Activated CD8-positive, alpha-beta T cell treated with anti-CD3 and anti-CD28 coated beads for 36 hours (primary cell): ENCODE data around the gene RALGPS2. TPM values are rescaled to one million over a fixed set of nuclear protein-coding genes. Genes with fewer than 3 reads are reported as not detected.

ENCODE experiments used
- ATAC-seq: fragments of 200-7000 bp; cut with Tn5 transposase; one replicate; pipeline ENCODE4 v1.10.0; 2021; ENCODE audit warnings: mild to moderate bottlenecking, moderate library complexity
- CTCF ChIA-PET: fragments of 350-600 bp; sonication (Branson Sonifier 250); formaldehyde crosslinking; loops from one replicate; lab custom pipeline; 2021; ENCODE audit warnings: antibody characterized with exemption; lab: Charles Lee
- POLR2A ChIA-PET: fragments of 350-600 bp; sonication (Branson Sonifier 250); formaldehyde crosslinking; loops from one replicate; lab custom pipeline; 2021; ENCODE audit warnings: antibody characterized with exemption; lab: Charles Lee
- DNase-seq: peaks from one replicate; pipeline ENCODE4 v3.0.0-alpha.2; 2020
- H3K27ac Mint-ChIP-seq: one replicate; pipeline ENCODE4 v1.8.0; 2021; ENCODE audit warnings: mild to moderate bottlenecking, mixed read lengths
- H3K27me3 Mint-ChIP-seq: one replicate; pipeline ENCODE4 v1.8.0; 2021; ENCODE audit warnings: mixed read lengths
- H3K36me3 Mint-ChIP-seq: one replicate; pipeline ENCODE4 v1.8.0; 2021; ENCODE audit warnings: low read depth, mixed read lengths
- H3K4me1 Mint-ChIP-seq: one replicate; pipeline ENCODE4 v1.8.0; 2021; ENCODE audit warnings: low read depth, mixed read lengths
- H3K4me3 Mint-ChIP-seq: one replicate; pipeline ENCODE4 v1.8.0; 2021; ENCODE audit warnings: mild to moderate bottlenecking, moderate library complexity, mixed read lengths
- H3K9me3 Mint-ChIP-seq: one replicate; pipeline ENCODE4 v1.8.0; 2021; ENCODE audit warnings: mixed read lengths
- CTCF ChIP-seq: fragments of 200-600 bp; IDR thresholded peaks from one replicate; pipeline ENCODE4 v1.8.0; 2022; ENCODE audit warnings: antibody characterized with exemption, mild to moderate bottlenecking
- intact Hi-C: fragments of 100-400 bp; cut with micrococcal nuclease; formaldehyde crosslinking; loops from one replicate; pipeline ENCODE4 v1.10.0; 2022
- total RNA-seq, 2 experiments: library from RNA; stranded (reverse); gene quantifications; one replicate each; pipeline ENCODE4 v1.2.3, GENCODE V29; 2021

RALGPS2 gene
- total RNA-seq, 2 experiments from 2014 or later = 2.8 to 4.8 TPM

- CTCF ChIA-PET = interaction anchor here (1.3 kb wide), 1 partner anchor 69 kb away, joined by 3 read pairs; no protein-coding TSS in a partner anchor
Measured at GRCh38 chr1:178933709-178934490, 208.9 kb downstream of the RALGPS2 start.

GRCh38 chr1:178934546-178934945 lies 209.5 kb downstream of the RALGPS2 start:
- Mint-ChIP-seq H3K4me1 (no peaks in the 10 kb centered on the region), H3K27ac (no peak overlapping the region), H3K27me3 (no peaks in the 10 kb centered on the region), H3K4me3 (no peak overlapping the region), H3K36me3 (no peaks in the 10 kb centered on the region), H3K9me3 (no peaks in the 10 kb centered on the region)
- CTCF ChIA-PET = interaction anchor here (1.3 kb wide), 1 partner anchor 69 kb away, joined by 3 read pairs; no protein-coding TSS in a partner anchor
- intact Hi-C loops = no loop called here
- no peak for DNase-seq
- no peak for TF ChIP-seq CTCF
- POLR2A ChIA-PET = no interaction called here
- no peak for ATAC-seq

More at GRCh38 chr1:178933709-178934490, 208.9 kb downstream of the RALGPS2 start:
- no peaks in the 10 kb centered on the region for H3K27me3 Mint-ChIP-seq
- intact Hi-C loops = no loop called here
- no peak overlapping the region for H3K27ac Mint-ChIP-seq
- H3K9me3 Mint-ChIP-seq = no peaks in the 10 kb centered on the region
- H3K36me3 Mint-ChIP-seq = no peaks in the 10 kb centered on the region
- POLR2A ChIA-PET = no interaction called here
- ATAC-seq (no peak), DNase-seq (no peak)
- no peak overlapping the region for H3K4me3 Mint-ChIP-seq
- H3K4me1 Mint-ChIP-seq = peaks cover 3% of the 10 kb centered on the region
- no peak for TF ChIP-seq CTCF

- Mint-ChIP-seq H3K27ac (no peak overlapping the region), H3K36me3 (no peaks in the 10 kb centered on the region), H3K9me3 (no peaks in the 10 kb centered on the region), H3K4me1 (no peaks in the 10 kb centered on the region), H3K4me3 (no peak overlapping the region), H3K27me3 (no peaks in the 10 kb centered on the region)
- ChIA-PET POLR2A (no interaction called here), CTCF (no interaction called here)
- DNase-seq = no peak
- intact Hi-C loops = no loop called here
- no peak for TF ChIP-seq CTCF
- ATAC-seq = no peak
Measured at GRCh38 chr1:178935610-178936009, 210.6 kb downstream of the RALGPS2 start.

- H3K27me3 Mint-ChIP-seq = peaks cover 5% of the 10 kb centered on the region
- H3K9me3 Mint-ChIP-seq = no peaks in the 10 kb centered on the region
- CTCF ChIA-PET = interaction anchor here (0.9 to 1.5 kb wide), 2 partner anchors 8 to 163 kb away, joined by 3 to 4 read pairs; no protein-coding TSS in a partner anchor
Measured at GRCh38 chr1:178937695-178938094, 212.7 kb downstream of the RALGPS2 start.

More at GRCh38 chr1:178937695-178938094, 212.7 kb downstream of the RALGPS2 start:
- no peak overlapping the region for H3K27ac Mint-ChIP-seq
- intact Hi-C loops = no loop called here
- no peaks in the 10 kb centered on the region for H3K36me3 Mint-ChIP-seq
- DNase-seq (no peak), ATAC-seq (no peak)
- POLR2A ChIA-PET = no interaction called here
- no peak for TF ChIP-seq CTCF
- H3K4me1 Mint-ChIP-seq = peaks cover 4% of the 10 kb centered on the region
- no peak overlapping the region for H3K4me3 Mint-ChIP-seq
